Bronchial epithelial cell (primary cell): ENCODE data around the gene DCDC2B. TPM values are rescaled to one million over a fixed set of nuclear protein-coding genes. Genes with fewer than 3 reads are reported as not detected.

ENCODE experiments used
- DNase-seq: peaks from one replicate; pipeline ENCODE4 v3.0.0-alpha.2; 2010; ENCODE audit warnings: low read depth
- FAIRE-seq: peaks from 2 replicates; lab custom pipeline; 2011; peaks lifted over from hg19 to GRCh38; lab: Jason Lieb, UNC
- H3K27me3 ChIP-seq: 2 replicates; pipeline ENCODE4 v1.5.1; 2011; ENCODE audit warnings: low read length; ENCODE audit not compliant: control insufficient read depth, insufficient read depth
- H3K36me3 ChIP-seq: 2 replicates; pipeline ENCODE4 v1.5.1; 2011; ENCODE audit warnings: low read length; ENCODE audit not compliant: control insufficient read depth, insufficient read depth
- H3K4me3 ChIP-seq: 2 replicates; pipeline ENCODE4 v1.5.1; 2011; ENCODE audit warnings: mild to moderate bottlenecking, low read depth, low read length, control low read depth
- total RNA-seq: library from RNA; depleted of rRNA; stranded (reverse); fragments of >200 nt; gene quantifications from 2 replicates; pipeline ENCODE4 v1.2.1, GENCODE V29; 2014
- TF ChIP-seq, protein P1 (sequence below): IDR thresholded peaks from 2 replicates; pipeline ENCODE4 v1.5.1; 2011; ENCODE audit warnings: mild to moderate bottlenecking, moderate library complexity, low read length, control low read depth, inconsistent platforms; ENCODE audit not compliant: insufficient read depth, severe bottlenecking

DCDC2B gene
- total RNA-seq, 1 donor from 2014 or later, result not detected

DNA sequence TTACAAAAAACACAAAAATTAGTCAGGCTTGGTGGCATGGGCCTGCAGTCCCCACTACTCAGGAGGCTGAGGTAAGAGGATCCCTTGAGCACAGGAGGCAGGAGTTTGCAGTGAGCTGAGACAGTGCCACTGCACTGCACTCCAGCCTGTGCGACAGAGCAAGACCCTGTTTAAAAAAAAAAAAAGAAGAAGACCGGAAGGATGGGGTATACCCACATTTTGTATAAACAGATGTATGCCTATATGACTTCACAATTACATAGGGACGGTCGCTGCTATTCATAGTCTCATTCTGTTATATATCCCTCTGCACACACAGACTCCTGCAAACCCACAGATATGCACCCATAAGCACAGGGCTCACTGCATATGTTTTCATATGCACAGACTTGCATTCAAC lies 54.9 kb downstream of the DCDC2B start:
- Histone ChIP-seq H3K27me3 (no peaks in the 10 kb centered on the region), H3K4me3 (no peak overlapping the region), H3K36me3 (no peaks in the 10 kb centered on the region)
- FAIRE-seq, result no peak
- DNase-seq, result no peak
- TF ChIP-seq, protein P1, sequence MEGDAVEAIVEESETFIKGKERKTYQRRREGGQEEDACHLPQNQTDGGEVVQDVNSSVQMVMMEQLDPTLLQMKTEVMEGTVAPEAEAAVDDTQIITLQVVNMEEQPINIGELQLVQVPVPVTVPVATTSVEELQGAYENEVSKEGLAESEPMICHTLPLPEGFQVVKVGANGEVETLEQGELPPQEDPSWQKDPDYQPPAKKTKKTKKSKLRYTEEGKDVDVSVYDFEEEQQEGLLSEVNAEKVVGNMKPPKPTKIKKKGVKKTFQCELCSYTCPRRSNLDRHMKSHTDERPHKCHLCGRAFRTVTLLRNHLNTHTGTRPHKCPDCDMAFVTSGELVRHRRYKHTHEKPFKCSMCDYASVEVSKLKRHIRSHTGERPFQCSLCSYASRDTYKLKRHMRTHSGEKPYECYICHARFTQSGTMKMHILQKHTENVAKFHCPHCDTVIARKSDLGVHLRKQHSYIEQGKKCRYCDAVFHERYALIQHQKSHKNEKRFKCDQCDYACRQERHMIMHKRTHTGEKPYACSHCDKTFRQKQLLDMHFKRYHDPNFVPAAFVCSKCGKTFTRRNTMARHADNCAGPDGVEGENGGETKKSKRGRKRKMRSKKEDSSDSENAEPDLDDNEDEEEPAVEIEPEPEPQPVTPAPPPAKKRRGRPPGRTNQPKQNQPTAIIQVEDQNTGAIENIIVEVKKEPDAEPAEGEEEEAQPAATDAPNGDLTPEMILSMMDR, result no peak

Other genes starting within 250 kb of the DCDC2B start
- gene KHDRBS1, start 195.2 kb upstream of the DCDC2B start, total RNA-seq, result 36.6 and 39.8 TPM in 2 replicates
- gene TMEM39B, start 136.2 kb upstream of the DCDC2B start, total RNA-seq, result 2.2 and 2.9 TPM in 2 replicates
- gene KPNA6, start 101.0 kb upstream of the DCDC2B start, total RNA-seq, result 24.2 and 31.1 TPM in 2 replicates
- gene TXLNA, start 29.4 kb upstream of the DCDC2B start, total RNA-seq, result 54.0 and 62.7 TPM in 2 replicates
- 1.2 and 2.9 TPM in 2 replicates for gene CCDC28B, start 8.5 kb upstream of the DCDC2B start, total RNA-seq
- gene IQCC, start 3.4 kb upstream of the DCDC2B start, total RNA-seq, result 2.6 and 3.6 TPM in 2 replicates
- 9.0 and 18.3 TPM in 2 replicates for gene TMEM234, start 13.3 kb downstream of the DCDC2B start, total RNA-seq
- 455 and 626 TPM in 2 replicates for gene EIF3I, start 13.3 kb downstream of the DCDC2B start, total RNA-seq
- gene FAM167B, start 38.1 kb downstream of the DCDC2B start, total RNA-seq, result 0.13 and 0.26 TPM in 2 replicates
- gene LCK, start 42.2 kb downstream of the DCDC2B start, total RNA-seq, result 0.26 TPM in 1 of 2 replicates, not detected in the other
- gene HDAC1, start 83.0 kb downstream of the DCDC2B start, total RNA-seq, result 83.7 and 95.8 TPM in 2 replicates
- gene MARCKSL1, start 127.1 kb downstream of the DCDC2B start, total RNA-seq, result 3.2 and 4.2 TPM in 2 replicates
- 0.26 and 0.64 TPM in 2 replicates for gene FAM229A, start 153.4 kb downstream of the DCDC2B start, total RNA-seq
- 0.26 and 0.64 TPM in 2 replicates for gene TSSK3, start 153.4 kb downstream of the DCDC2B start, total RNA-seq
- 35.5 and 45.6 TPM in 2 replicates for gene BSDC1, start 185.4 kb downstream of the DCDC2B start, total RNA-seq